PC-9 (cell line): Measurements from ENCODE around the gene ZNF101. TPM values are rescaled to one million over a fixed set of nuclear protein-coding genes. Genes with fewer than 3 reads are reported as not detected.
A peak's percentile ranks its signal among the peaks of the same experiment; 100 is the strongest.

Source experiments
- BruUV-seq: library from RNA; stranded (reverse); fragments of 400-500 nt; replicated peaks from 2 replicates; lab custom pipeline; 2021; lab: Mats Ljungman, UMichigan
- CTCF ChIA-PET: fragments of 300-600 bp; sonication (Branson Sonifier 250); formaldehyde crosslinking; loops from one replicate; lab custom pipeline; 2022; ENCODE audit warnings: antibody characterized with exemption; lab: Charles Lee
- POLR2A ChIA-PET: fragments of 300-600 bp; sonication (Branson Sonifier 250); formaldehyde crosslinking; loops from one replicate; lab custom pipeline; 2022; ENCODE audit warnings: antibody characterized with exemption; ENCODE audit not compliant: unreplicated experiment; lab: Charles Lee
- DNase-seq, 2 experiments: peaks; one replicate each; pipeline versions ENCODE4 v3.0.0 to v3.0.0-alpha.2; 2015 to 2022; ENCODE audit warnings: mixed read lengths in 1 of 2
- H2AFZ ChIP-seq: fragments of 200-600 bp; sonication (generic); 2 replicates; pipeline ENCODE4 v1.8.1; 2017; ENCODE audit warnings: antibody characterized with exemption
- H3F3A ChIP-seq: fragments of 200-600 bp; sonication (generic); 2 replicates; pipeline ENCODE4 v1.8.1; 2017; ENCODE audit warnings: antibody characterized with exemption, mild to moderate bottlenecking, low read depth; ENCODE audit not compliant: insufficient read depth
- H3K27ac ChIP-seq: fragments of 200-600 bp; sonication (generic); 2 replicates; pipeline ENCODE4 v1.6.1; 2016; ENCODE audit warnings: mixed run types
- H3K27me3 ChIP-seq: fragments of 200-600 bp; sonication (generic); 2 replicates; pipeline ENCODE4 v1.6.1; 2016; ENCODE audit warnings: low read depth, mixed run types; ENCODE audit not compliant: insufficient read depth
- H3K36me3 ChIP-seq: fragments of 200-600 bp; sonication (generic); 2 replicates; pipeline ENCODE4 v1.6.1; 2016; ENCODE audit warnings: low read depth, mixed run types
- H3K4me1 ChIP-seq: fragments of 200-600 bp; sonication (generic); replicated peaks from 2 replicates; pipeline ENCODE4 v1.6.1; 2016; ENCODE audit warnings: mixed run types; ENCODE audit not compliant: insufficient read depth
- H3K4me2 ChIP-seq: fragments of 200-600 bp; sonication (generic); 2 replicates; pipeline ENCODE4 v1.6.1; 2017; ENCODE audit warnings: mixed run types
- H3K4me3 ChIP-seq: fragments of 200-600 bp; sonication (generic); 2 replicates; pipeline ENCODE4 v1.6.1; 2016; ENCODE audit warnings: mixed run types
- H3K79me2 ChIP-seq: fragments of 200-600 bp; sonication (generic); 2 replicates; pipeline ENCODE4 v1.6.1; 2017; ENCODE audit warnings: low read depth, mixed run types
- H3K9me2 ChIP-seq: fragments of 200-600 bp; sonication (generic); 2 replicates; pipeline ENCODE4 v1.8.1; 2017; ENCODE audit warnings: mild to moderate bottlenecking; ENCODE audit not compliant: insufficient read depth
- H3K9me3 ChIP-seq: fragments of 200-600 bp; sonication (generic); 2 replicates; pipeline ENCODE4 v1.8.1; 2016; ENCODE audit warnings: low read depth; ENCODE audit not compliant: insufficient read depth
- H4K20me1 ChIP-seq: fragments of 200-600 bp; sonication (generic); 2 replicates; pipeline ENCODE4 v1.8.1; 2017; ENCODE audit not compliant: insufficient read depth
- CTCF ChIP-seq: fragments of 200-600 bp; sonication (generic); conservative IDR thresholded peaks from 2 replicates; pipeline ENCODE4 v1.6.1; 2017; ENCODE audit warnings: mixed run types, antibody characterized with exemption, mild to moderate bottlenecking, moderate library complexity
- EZH2 ChIP-seq: fragments of 200-600 bp; sonication (generic); IDR thresholded peaks from 2 replicates; pipeline ENCODE4 v1.8.0; 2017; ENCODE audit warnings: antibody characterized with exemption, low read depth
- intact Hi-C: fragments of 100-400 bp; cut with micrococcal nuclease; formaldehyde crosslinking; loops from one replicate; pipeline ENCODE4 v1.10.0; 2022; ENCODE audit not compliant: unreplicated experiment
- total RNA-seq: library from RNA; stranded (reverse); gene quantifications from 2 replicates; pipeline ENCODE4 v1.2.3, GENCODE V29; 2021

ZNF101 gene
- total RNA-seq, 1 experiment from 2014 or later = 9.3 TPM

- Histone ChIP-seq H3K4me2 (peak overlapping the region; percentile 99), H3K4me3 (no peak overlapping the region), H3K36me3 (peaks cover 17% of the 10 kb centered on the region; the same call in 1 of the 2 replicates), H3K9me3 (no peaks in the 10 kb centered on the region), H3F3A (peaks cover 16% of the 10 kb centered on the region; the same call in 1 of the 2 replicates), H3K4me1 (peaks cover 15% of the 10 kb centered on the region), H3K9me2 (no peaks in the 10 kb centered on the region), H3K27ac (no peak overlapping the region), H3K79me2 (peaks cover 39% of the 10 kb centered on the region), H2AFZ (no peak overlapping the region), H3K27me3 (no peaks in the 10 kb centered on the region), H4K20me1 (peaks cover 28% of the 10 kb centered on the region)
- POLR2A ChIA-PET = interaction anchor here (0.6 to 0.7 kb wide), 2 partner anchors 33 to 522 kb away, joined by 3 to 4 read pairs; no protein-coding TSS in a partner anchor
- intact Hi-C loops = loop anchor here (5.0 kb wide), 1 partner anchor 71 kb away; the partner anchor contains the start of gene ZNF14
- no peak for TF ChIP-seq EZH2
- no peak for TF ChIP-seq CTCF
- CTCF ChIA-PET = no interaction called here
- no peak for DNase-seq
- no TSS peak for BruUV-seq
Measured at GRCh38 chr19:19661675-19662251, 6.9 kb upstream of the ZNF101 start.

GRCh38 chr19:19662344-19662743, 6.3 kb upstream of the ZNF101 start:
- no peak for DNase-seq
- no peaks in the 10 kb centered on the region for H3K27me3 ChIP-seq
- peaks cover 28% of the 10 kb centered on the region for H4K20me1 ChIP-seq
- peak overlapping the region; percentile 99 for H3K4me2 ChIP-seq
- no peaks in the 10 kb centered on the region for H3K9me2 ChIP-seq
- TF ChIP-seq CTCF (no peak), EZH2 (no peak)
- peaks cover 39% of the 10 kb centered on the region for H3K79me2 ChIP-seq
- intact Hi-C loops = loop anchor here (5.0 kb wide), 1 partner anchor 70 kb away; the partner anchor contains the start of gene ZNF14
- 0 out of 2 replicates have a peak overlapping the region, but pooled peaks have one; percentile 64 for H3K27ac ChIP-seq
- CTCF ChIA-PET = no interaction called here
- TSS peak; percentile 65 for BruUV-seq
- H3K4me3 ChIP-seq = peak overlapping the region; percentile 95
- peaks cover 11% of the 10 kb centered on the region; the same call in 1 of the 2 replicates for H3K36me3 ChIP-seq
- H3K9me3 ChIP-seq = no peaks in the 10 kb centered on the region
- POLR2A ChIA-PET = interaction anchor here (0.7 kb wide), 1 partner anchor 522 kb away, joined by 4 read pairs; no protein-coding TSS in a partner anchor
- H3F3A ChIP-seq = peaks cover 16% of the 10 kb centered on the region; the same call in 1 of the 2 replicates
- peaks cover 15% of the 10 kb centered on the region for H3K4me1 ChIP-seq
- no peak overlapping the region for H2AFZ ChIP-seq

GRCh38 chr19:19662871-19663255, 5.8 kb upstream of the ZNF101 start:
- H2AFZ ChIP-seq = peak overlapping the region; percentile 81
- ChIA-PET POLR2A (no interaction called here), CTCF (no interaction called here)
- peak overlapping the region; percentile 64 for H3K27ac ChIP-seq
- intact Hi-C loops = loop anchor here (1.0 to 5.0 kb wide), 2 partner anchors 69 to 113 kb away; partner anchors contain the start of gene ZNF14
- H3K4me1 ChIP-seq = peaks cover 15% of the 10 kb centered on the region
- H3K36me3 ChIP-seq = peaks cover 7% of the 10 kb centered on the region; the same call in 1 of the 2 replicates
- H3K4me2 ChIP-seq = peak overlapping the region; percentile 99
- no peak for TF ChIP-seq EZH2
- TF ChIP-seq CTCF = no peak
- H4K20me1 ChIP-seq = peaks cover 28% of the 10 kb centered on the region
- H3K9me3 ChIP-seq = no peaks in the 10 kb centered on the region
- no peak for DNase-seq
- H3K4me3 ChIP-seq = peak overlapping the region; percentile 95
- peaks cover 39% of the 10 kb centered on the region for H3K79me2 ChIP-seq
- H3K9me2 ChIP-seq = no peaks in the 10 kb centered on the region
- no peaks in the 10 kb centered on the region for H3K27me3 ChIP-seq
- BruUV-seq = no TSS peak
- peaks cover 16% of the 10 kb centered on the region; the same call in 1 of the 2 replicates for H3F3A ChIP-seq
